ENCODE results near the gene YTHDF1.

- no peak for TF ChIP-seq CTCF (conservative IDR thresholded peaks at IDR 0.05; ENCODE audit: low read depth, low read length)
- no peak for TF ChIP-seq POLR2A (IDR thresholded peaks at IDR 0.05; ENCODE audit: low read depth, low read length)
- TF ChIP-seq MAFK (IDR thresholded peaks at IDR 0.05; ENCODE audit: low read depth, low read length): no peak
- TF ChIP-seq MAZ (IDR thresholded peaks at IDR 0.05; ENCODE audit: borderline replicate concordance, low read depth, low read length): no peak
- TF ChIP-seq USF2 (IDR thresholded peaks at IDR 0.05; ENCODE audit: low read depth, low read length): no peak
- no peak for TF ChIP-seq SMC3 (IDR thresholded peaks at IDR 0.05; ENCODE audit: low read depth, low read length)
These were observed 25.9 kb downstream of the YTHDF1 start for GRCh38 chr20:63189846-63190559.
